Measurements from ENCODE around the gene KCNG2.

The KCNG2 gene

DNA sequence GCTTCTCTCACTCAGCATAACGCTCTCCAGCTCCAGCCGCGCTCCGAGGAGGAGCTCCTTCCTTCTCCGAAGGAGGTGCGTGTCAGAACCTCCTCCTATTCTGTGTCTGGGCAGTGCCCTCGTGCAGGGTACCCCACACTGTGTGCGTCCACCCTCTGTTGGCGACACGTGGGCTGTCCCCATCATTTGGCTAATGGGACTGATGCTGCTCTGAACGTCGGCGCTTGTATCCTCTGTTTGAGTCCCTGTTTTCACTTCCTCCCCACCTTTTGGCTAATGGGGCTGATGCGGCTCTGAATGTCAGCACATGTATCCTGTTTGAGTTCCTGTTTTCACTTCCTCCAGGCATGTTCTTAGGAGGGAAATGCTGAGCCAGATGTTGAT, 22.2 kb downstream of the KCNG2 start:
- Histone ChIP-seq H3K27me3 (ENCODE audit: insufficient read depth, low read length) (peaks cover 10% of the 10 kb centered on the region; the same call in 1 of the 2 replicates), H3K4me1 (ENCODE audit: control insufficient read depth, insufficient read depth, low read length, unreplicated experiment) (peaks cover 7% of the 10 kb centered on the region), H3K79me2 (ENCODE audit: control insufficient read depth, insufficient read depth, low read length, unreplicated experiment) (no peaks in the 10 kb centered on the region), H3K4me3 (ENCODE audit: low read depth, low read length) (no peak overlapping the region), H3K36me3 (ENCODE audit: insufficient read depth, low read length) (no peaks in the 10 kb centered on the region), H2AFZ (ENCODE audit: low read length, unreplicated experiment) (no peak overlapping the region), H3K27ac (ENCODE audit: low read depth, low read length) (no peak overlapping the region)

- H3K4me3 ChIP-seq (ENCODE audit: low read depth, low read length): no peak overlapping the region
- H3K79me2 ChIP-seq (ENCODE audit: control insufficient read depth, insufficient read depth, low read length, unreplicated experiment): no peaks in the 10 kb centered on the region
- no peak overlapping the region for H3K27ac ChIP-seq (ENCODE audit: low read depth, low read length)
- H3K4me1 ChIP-seq (ENCODE audit: control insufficient read depth, insufficient read depth, low read length, unreplicated experiment): peaks cover 2% of the 10 kb centered on the region
- H3K36me3 ChIP-seq (ENCODE audit: insufficient read depth, low read length): no peaks in the 10 kb centered on the region
- H2AFZ ChIP-seq (ENCODE audit: low read length, unreplicated experiment): no peak overlapping the region
- peaks cover 3% of the 10 kb centered on the region; the same call in 1 of the 2 replicates for H3K27me3 ChIP-seq (ENCODE audit: insufficient read depth, low read length)
These were observed 25.4 kb downstream of the KCNG2 start for GRCh38 chr18:79823120-79823519.

DNA sequence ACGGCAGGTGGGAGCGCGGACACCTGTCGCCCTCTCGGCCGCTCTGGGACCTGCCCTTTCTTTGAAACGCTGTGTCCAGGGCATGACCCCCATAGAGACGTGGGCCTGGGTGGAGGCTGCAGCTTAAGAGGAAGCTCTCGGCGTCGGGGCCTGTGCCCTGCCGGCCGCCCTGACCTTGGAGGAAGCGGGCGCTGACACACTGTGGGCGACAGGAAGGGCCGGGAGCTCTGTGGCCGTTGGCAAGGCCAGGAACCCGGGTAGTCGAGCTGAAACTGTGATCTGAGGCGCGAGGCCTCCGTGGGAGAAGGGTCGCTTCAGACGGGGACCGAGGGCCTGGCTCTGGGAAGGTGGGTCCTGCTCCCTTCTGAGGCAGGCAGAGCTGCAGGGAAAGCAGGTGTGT, 28.2 kb downstream of the KCNG2 start:
- Histone ChIP-seq H3K27ac (ENCODE audit: low read depth, low read length) (no peak overlapping the region), H2AFZ (ENCODE audit: low read length, unreplicated experiment) (no peak overlapping the region), H3K79me2 (ENCODE audit: control insufficient read depth, insufficient read depth, low read length, unreplicated experiment) (no peaks in the 10 kb centered on the region), H3K27me3 (ENCODE audit: insufficient read depth, low read length) (no peaks in the 10 kb centered on the region; the same call in 1 of the 2 replicates), H3K4me3 (ENCODE audit: low read depth, low read length) (no peak overlapping the region), H3K36me3 (ENCODE audit: insufficient read depth, low read length) (no peaks in the 10 kb centered on the region), H3K4me1 (ENCODE audit: control insufficient read depth, insufficient read depth, low read length, unreplicated experiment) (no peaks in the 10 kb centered on the region)

GRCh38 chr18:79826966-79827365, 29.2 kb downstream of the KCNG2 start:
- no peaks in the 10 kb centered on the region for H3K79me2 ChIP-seq (ENCODE audit: control insufficient read depth, insufficient read depth, low read length, unreplicated experiment)
- no peak overlapping the region for H3K4me3 ChIP-seq (ENCODE audit: low read depth, low read length)
- no peaks in the 10 kb centered on the region for H3K4me1 ChIP-seq (ENCODE audit: control insufficient read depth, insufficient read depth, low read length, unreplicated experiment)
- no peaks in the 10 kb centered on the region for H3K36me3 ChIP-seq (ENCODE audit: insufficient read depth, low read length)
- no peaks in the 10 kb centered on the region; the same call in 1 of the 2 replicates for H3K27me3 ChIP-seq (ENCODE audit: insufficient read depth, low read length)
- H2AFZ ChIP-seq (ENCODE audit: low read length, unreplicated experiment): no peak overlapping the region
- no peak overlapping the region for H3K27ac ChIP-seq (ENCODE audit: low read depth, low read length)

DNA sequence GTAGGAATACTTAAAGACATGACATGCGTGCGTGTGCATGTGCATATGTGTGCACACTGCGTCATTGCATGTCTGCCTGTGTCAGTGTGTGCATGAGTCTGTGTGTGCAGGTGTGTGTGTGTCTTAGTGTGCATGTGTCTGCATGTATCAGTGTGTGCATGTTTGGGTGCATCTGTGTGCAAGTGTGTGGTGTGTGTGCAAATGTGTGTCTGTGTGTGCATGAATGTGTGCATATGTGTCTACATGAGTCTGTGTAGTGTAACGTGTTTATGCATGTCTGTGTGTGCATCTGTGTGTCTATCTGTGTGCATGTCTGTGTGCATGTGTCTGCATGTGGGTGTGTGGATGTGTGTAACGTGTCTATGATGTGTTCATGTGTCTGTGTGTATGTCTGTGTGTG, 30.5 kb downstream of the KCNG2 start:
- no peaks in the 10 kb centered on the region for H3K79me2 ChIP-seq (ENCODE audit: control insufficient read depth, insufficient read depth, low read length, unreplicated experiment)
- no peaks in the 10 kb centered on the region for H3K36me3 ChIP-seq (ENCODE audit: insufficient read depth, low read length)
- no peak overlapping the region for H3K4me3 ChIP-seq (ENCODE audit: low read depth, low read length)
- H2AFZ ChIP-seq (ENCODE audit: low read length, unreplicated experiment): no peak overlapping the region
- H3K4me1 ChIP-seq (ENCODE audit: control insufficient read depth, insufficient read depth, low read length, unreplicated experiment): no peaks in the 10 kb centered on the region
- no peaks in the 10 kb centered on the region; the same call in none of the 2 replicates for H3K27me3 ChIP-seq (ENCODE audit: insufficient read depth, low read length)
- H3K27ac ChIP-seq (ENCODE audit: low read depth, low read length): no peak overlapping the region

DNA sequence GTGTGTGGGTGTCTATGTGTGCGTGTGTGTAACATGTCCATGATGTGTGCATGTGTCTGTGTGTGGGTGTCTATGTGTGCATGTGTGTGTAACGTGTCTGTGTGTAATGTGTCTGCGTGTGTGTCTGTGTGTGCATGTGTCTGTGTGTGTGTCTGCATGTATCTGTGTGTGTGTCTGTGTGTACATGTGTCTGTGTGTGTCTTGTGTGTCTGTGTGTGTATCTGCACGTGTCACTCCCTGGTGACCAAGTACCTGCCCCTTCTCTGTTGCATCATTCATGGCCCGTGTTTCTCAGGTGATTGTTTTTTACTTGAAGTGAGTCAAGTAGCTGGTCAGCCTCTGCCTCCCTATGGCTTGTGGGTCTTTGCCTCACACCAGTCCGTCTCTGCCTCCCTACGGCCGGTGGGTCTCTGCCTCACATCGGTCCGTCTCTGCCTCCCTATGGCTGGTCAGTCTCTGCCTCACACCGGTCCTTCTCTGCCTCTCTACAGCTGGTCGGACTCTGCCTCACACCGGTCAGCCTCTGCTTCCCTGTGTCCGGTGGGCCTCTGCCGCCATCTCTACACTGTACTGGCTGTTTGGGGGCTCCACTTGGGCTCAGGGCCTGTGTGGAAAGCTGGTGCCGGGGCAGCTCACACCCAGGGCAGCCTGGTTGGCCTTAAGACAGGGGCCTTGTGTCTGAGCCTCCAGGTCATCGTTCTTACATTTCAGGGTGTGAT, 31.6 kb downstream of the KCNG2 start:
- H3K79me2 ChIP-seq (ENCODE audit: control insufficient read depth, insufficient read depth, low read length, unreplicated experiment): no peaks in the 10 kb centered on the region
- H3K4me3 ChIP-seq (ENCODE audit: low read depth, low read length): no peak overlapping the region

GRCh38 chr18:79832169-79832568, 34.4 kb downstream of the KCNG2 start:
- Histone ChIP-seq H3K4me1 (ENCODE audit: control insufficient read depth, insufficient read depth, low read length, unreplicated experiment) (no peaks in the 10 kb centered on the region), H2AFZ (ENCODE audit: low read length, unreplicated experiment) (no peak overlapping the region), H3K4me3 (ENCODE audit: low read depth, low read length) (no peak overlapping the region), H3K79me2 (ENCODE audit: control insufficient read depth, insufficient read depth, low read length, unreplicated experiment) (no peaks in the 10 kb centered on the region), H3K36me3 (ENCODE audit: insufficient read depth, low read length) (no peaks in the 10 kb centered on the region), H3K27me3 (ENCODE audit: insufficient read depth, low read length) (peaks cover 26% of the 10 kb centered on the region), H3K27ac (ENCODE audit: low read depth, low read length) (no peak overlapping the region)

More for the DNA sequence above, 31.6 kb downstream of the KCNG2 start:
- H3K36me3 ChIP-seq (ENCODE audit: insufficient read depth, low read length): no peaks in the 10 kb centered on the region
- no peaks in the 10 kb centered on the region; the same call in none of the 2 replicates for H3K27me3 ChIP-seq (ENCODE audit: insufficient read depth, low read length)
- H3K27ac ChIP-seq (ENCODE audit: low read depth, low read length): no peak overlapping the region
- H3K4me1 ChIP-seq (ENCODE audit: control insufficient read depth, insufficient read depth, low read length, unreplicated experiment): no peaks in the 10 kb centered on the region
- no peak overlapping the region for H2AFZ ChIP-seq (ENCODE audit: low read length, unreplicated experiment)

DNA sequence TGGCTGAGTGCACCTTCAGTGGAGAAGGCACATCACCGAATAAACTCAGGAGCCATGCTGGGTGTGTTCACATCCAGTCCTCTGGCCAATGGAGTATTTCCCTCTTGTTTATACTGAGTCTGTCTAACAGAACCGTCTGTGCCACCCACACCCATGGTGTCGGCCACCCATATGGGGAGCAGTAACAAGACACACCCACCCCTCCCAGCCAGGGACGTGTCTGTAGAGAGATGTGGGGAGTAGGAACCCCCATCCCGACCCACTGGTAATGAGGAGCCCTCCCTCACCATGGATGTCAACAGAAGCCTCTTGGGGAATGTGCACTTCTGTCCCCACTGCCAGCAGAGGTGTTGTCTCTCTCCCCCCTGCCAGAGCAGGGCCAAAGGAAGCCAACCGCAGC, 37.1 kb downstream of the KCNG2 start:
- Histone ChIP-seq H3K79me2 (ENCODE audit: control insufficient read depth, insufficient read depth, low read length, unreplicated experiment) (no peaks in the 10 kb centered on the region), H3K4me1 (ENCODE audit: control insufficient read depth, insufficient read depth, low read length, unreplicated experiment) (no peaks in the 10 kb centered on the region), H2AFZ (ENCODE audit: low read length, unreplicated experiment) (no peak overlapping the region), H3K4me3 (ENCODE audit: low read depth, low read length) (no peak overlapping the region), H3K27ac (ENCODE audit: low read depth, low read length) (no peak overlapping the region), H3K36me3 (ENCODE audit: insufficient read depth, low read length) (no peaks in the 10 kb centered on the region), H3K27me3 (ENCODE audit: insufficient read depth, low read length) (peaks cover 45% of the 10 kb centered on the region)

DNA sequence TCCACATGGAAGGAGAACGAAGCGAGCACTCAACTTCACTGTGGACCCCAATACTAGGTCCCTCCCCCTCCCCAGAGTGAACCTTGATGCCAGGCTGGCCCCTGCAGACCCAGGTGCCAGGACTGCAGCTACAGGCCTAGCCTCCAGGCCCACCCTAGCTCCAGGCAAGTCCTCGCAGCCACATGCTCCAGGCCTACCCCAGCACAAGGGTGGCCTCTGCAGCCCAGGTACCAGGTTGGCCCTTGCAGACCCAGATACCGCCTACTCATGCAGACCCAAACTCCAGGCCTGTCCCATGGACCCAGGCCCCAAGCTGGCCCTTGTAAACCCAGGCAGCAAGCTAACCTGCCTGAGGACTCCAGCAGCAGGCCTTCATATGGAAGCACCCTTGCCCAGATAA, 44.2 kb downstream of the KCNG2 start:
- no peak overlapping the region for H3K4me3 ChIP-seq (ENCODE audit: low read depth, low read length)
- H3K79me2 ChIP-seq (ENCODE audit: control insufficient read depth, insufficient read depth, low read length, unreplicated experiment): no peaks in the 10 kb centered on the region
- no peak overlapping the region for H3K27ac ChIP-seq (ENCODE audit: low read depth, low read length)
- H3K4me1 ChIP-seq (ENCODE audit: control insufficient read depth, insufficient read depth, low read length, unreplicated experiment): peaks cover 6% of the 10 kb centered on the region
- H2AFZ ChIP-seq (ENCODE audit: low read length, unreplicated experiment): no peak overlapping the region
- no peaks in the 10 kb centered on the region for H3K36me3 ChIP-seq (ENCODE audit: insufficient read depth, low read length)
- peaks cover 21% of the 10 kb centered on the region for H3K27me3 ChIP-seq (ENCODE audit: insufficient read depth, low read length)

DNA sequence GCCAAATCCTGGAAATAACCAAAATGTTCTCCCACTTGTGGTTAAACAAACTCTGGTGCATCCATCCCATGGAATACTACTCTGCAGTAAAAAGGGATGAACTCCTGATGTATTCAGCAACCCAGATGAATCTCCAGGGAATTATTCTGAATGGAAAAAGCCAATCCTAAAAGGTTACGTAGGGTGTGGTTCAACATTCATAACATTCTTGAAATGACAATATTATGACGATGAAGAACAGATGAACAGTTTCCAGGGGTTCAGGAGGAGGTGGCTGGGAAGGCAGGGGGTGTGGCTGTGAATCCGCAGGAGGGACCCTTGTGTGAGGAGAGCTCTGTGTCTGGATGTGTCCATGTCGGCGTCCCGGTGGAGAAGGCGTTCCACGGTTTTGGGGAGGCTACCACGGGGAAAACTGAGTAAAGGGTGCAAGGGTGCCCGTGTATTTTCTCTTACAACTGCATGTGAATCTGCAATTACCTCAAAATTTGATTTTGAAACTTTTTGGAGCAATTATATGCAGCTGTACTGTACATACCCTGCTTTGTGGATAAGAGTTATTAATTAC, 47.3 kb downstream of the KCNG2 start:
- Histone ChIP-seq H3K27ac (ENCODE audit: low read depth, low read length) (no peak overlapping the region), H3K4me3 (ENCODE audit: low read depth, low read length) (no peak overlapping the region), H2AFZ (ENCODE audit: low read length, unreplicated experiment) (no peak overlapping the region), H3K4me1 (ENCODE audit: control insufficient read depth, insufficient read depth, low read length, unreplicated experiment) (peaks cover 6% of the 10 kb centered on the region), H3K27me3 (ENCODE audit: insufficient read depth, low read length) (no peaks in the 10 kb centered on the region), H3K79me2 (ENCODE audit: control insufficient read depth, insufficient read depth, low read length, unreplicated experiment) (no peaks in the 10 kb centered on the region), H3K36me3 (ENCODE audit: insufficient read depth, low read length) (no peaks in the 10 kb centered on the region)

GRCh38 chr18:79846936-79847557, 49.3 kb downstream of the KCNG2 start:
- H3K79me2 ChIP-seq (ENCODE audit: control insufficient read depth, insufficient read depth, low read length, unreplicated experiment): no peaks in the 10 kb centered on the region
- H3K4me3 ChIP-seq (ENCODE audit: low read depth, low read length): no peak overlapping the region

More at GRCh38 chr18:79846936-79847557, 49.3 kb downstream of the KCNG2 start:
- H2AFZ ChIP-seq (ENCODE audit: low read length, unreplicated experiment): no peak overlapping the region
- peaks cover 6% of the 10 kb centered on the region for H3K4me1 ChIP-seq (ENCODE audit: control insufficient read depth, insufficient read depth, low read length, unreplicated experiment)
- H3K27me3 ChIP-seq (ENCODE audit: insufficient read depth, low read length): no peaks in the 10 kb centered on the region
- 0 out of 2 replicates have a peak overlapping the region, but pooled peaks have one; percentile 4 for H3K27ac ChIP-seq (ENCODE audit: low read depth, low read length)
- H3K36me3 ChIP-seq (ENCODE audit: insufficient read depth, low read length): no peaks in the 10 kb centered on the region

Data from ACC112 (cell line).